T-helper 17 cell (primary cell): ENCODE data around the gene KL. TPM values are rescaled to one million over a fixed set of nuclear protein-coding genes. Genes with fewer than 3 reads are reported as not detected.

Source experiments
- ATAC-seq: fragments of 150-1000 bp; cut with Tn5 transposase; 2 replicates; pipeline ENCODE4 v1.10.0; 2021; ENCODE audit warnings: mild to moderate bottlenecking, moderate library complexity
- DNase-seq, 3 donors: peaks; one replicate each; pipeline versions ENCODE4 v3.0.0 to v3.0.0-alpha.2; 2020 to 2021
- H3K9me3 ChIP-seq: one replicate; pipeline ENCODE4 v1.7.0; 2013; ENCODE audit warnings: low read length, mild to moderate bottlenecking; ENCODE audit not compliant: control insufficient read depth, poor library complexity, severe bottlenecking
- H3K27ac Mint-ChIP-seq: one replicate; pipeline ENCODE4 v1.8.0; 2022; ENCODE audit warnings: mild to moderate bottlenecking, moderate library complexity, mixed read lengths
- H3K27me3 Mint-ChIP-seq: one replicate; pipeline ENCODE4 v1.8.0; 2022; ENCODE audit warnings: mixed read lengths
- H3K36me3 Mint-ChIP-seq: one replicate; pipeline ENCODE4 v1.8.0; 2022; ENCODE audit warnings: low read depth, mixed read lengths
- H3K4me1 Mint-ChIP-seq: one replicate; pipeline ENCODE4 v1.8.0; 2022; ENCODE audit warnings: mild to moderate bottlenecking, mixed read lengths
- H3K4me3 Mint-ChIP-seq: one replicate; pipeline ENCODE4 v1.8.0; 2022; ENCODE audit warnings: mild to moderate bottlenecking, moderate library complexity, mixed read lengths
- total RNA-seq, 4 donors: library from RNA in 2 of 4; stranded (reverse) in 2 of 4; gene quantifications; one replicate each; pipeline ENCODE4 v1.2.3 and lab custom pipeline; 2022 to 2026

Gene KL
- total RNA-seq, 2 donors from 2014 or later = not detected

DNA sequence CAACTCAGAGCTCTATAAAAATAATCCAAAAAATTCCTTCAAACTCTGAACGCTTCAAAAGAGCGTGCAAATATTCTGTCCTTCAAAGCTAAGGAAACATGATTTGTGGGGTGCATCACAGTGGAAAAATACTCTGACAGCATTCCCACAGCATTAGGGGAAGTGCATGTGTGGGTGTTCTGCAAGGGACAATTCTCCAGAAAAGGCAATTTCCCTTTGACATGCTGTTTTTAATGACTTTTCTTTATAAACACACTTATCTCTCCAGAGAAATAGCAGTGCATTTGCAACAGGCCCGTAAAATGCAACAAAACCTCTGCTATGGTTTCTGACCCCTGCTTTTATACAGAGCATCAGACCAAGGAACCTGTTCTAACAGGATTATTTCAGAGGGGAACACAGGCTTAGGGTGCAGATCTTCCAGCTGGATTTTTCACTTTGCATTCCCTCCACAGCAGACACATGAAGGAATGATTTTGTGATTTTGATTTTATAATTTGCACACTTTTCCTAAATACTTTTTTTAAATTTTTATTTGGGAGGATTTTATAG is 42.6 kb downstream of the KL start:
- ATAC-seq (no peak), DNase-seq (no peak)
- H3K4me3 Mint-ChIP-seq = no peak overlapping the region
- no peak overlapping the region for H3K27ac Mint-ChIP-seq
- no peaks in the 10 kb centered on the region for H3K9me3 ChIP-seq
- peaks cover 19% of the 10 kb centered on the region for H3K27me3 Mint-ChIP-seq
- H3K36me3 Mint-ChIP-seq = no peaks in the 10 kb centered on the region
- H3K4me1 Mint-ChIP-seq = no peaks in the 10 kb centered on the region

DNA sequence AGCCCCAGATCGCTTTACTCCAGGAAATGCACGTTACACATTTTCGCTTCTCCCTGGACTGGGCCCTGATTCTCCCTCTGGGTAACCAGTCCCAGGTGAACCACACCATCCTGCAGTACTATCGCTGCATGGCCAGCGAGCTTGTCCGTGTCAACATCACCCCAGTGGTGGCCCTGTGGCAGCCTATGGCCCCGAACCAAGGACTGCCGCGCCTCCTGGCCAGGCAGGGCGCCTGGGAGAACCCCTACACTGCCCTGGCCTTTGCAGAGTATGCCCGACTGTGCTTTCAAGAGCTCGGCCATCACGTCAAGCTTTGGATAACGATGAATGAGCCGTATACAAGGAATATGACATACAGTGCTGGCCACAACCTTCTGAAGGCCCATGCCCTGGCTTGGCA is 44.6 kb downstream of the KL start:
- no peak for ATAC-seq
- no peak for DNase-seq
- no peak overlapping the region for H3K27ac Mint-ChIP-seq

DNA sequence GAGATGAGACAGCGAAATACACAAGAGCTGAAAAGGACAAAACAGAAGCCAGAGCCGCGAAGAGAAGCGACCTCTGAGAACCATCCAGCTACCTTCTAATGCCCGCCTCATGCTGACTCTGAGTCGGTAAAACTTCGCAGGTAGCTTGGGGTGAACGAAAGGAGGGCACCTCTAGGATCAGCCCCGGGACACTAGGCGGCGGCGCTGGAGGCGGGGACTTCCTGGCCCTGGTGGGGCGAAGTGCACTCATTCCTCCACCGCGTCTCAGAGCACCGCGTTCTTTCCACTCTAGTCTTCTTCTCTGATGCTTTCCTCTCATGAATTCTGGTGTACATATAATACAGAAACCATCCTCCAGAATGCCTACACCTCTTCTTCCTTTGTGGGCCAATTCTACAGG is 50.1 kb downstream of the KL start:
- no peak overlapping the region for H3K4me3 Mint-ChIP-seq

More for the DNA sequence above, 44.6 kb downstream of the KL start:
- no peak overlapping the region for H3K4me3 Mint-ChIP-seq
- no peaks in the 10 kb centered on the region for H3K9me3 ChIP-seq
- H3K36me3 Mint-ChIP-seq = no peaks in the 10 kb centered on the region
- no peaks in the 10 kb centered on the region for H3K4me1 Mint-ChIP-seq
- H3K27me3 Mint-ChIP-seq = peaks cover 14% of the 10 kb centered on the region

DNA sequence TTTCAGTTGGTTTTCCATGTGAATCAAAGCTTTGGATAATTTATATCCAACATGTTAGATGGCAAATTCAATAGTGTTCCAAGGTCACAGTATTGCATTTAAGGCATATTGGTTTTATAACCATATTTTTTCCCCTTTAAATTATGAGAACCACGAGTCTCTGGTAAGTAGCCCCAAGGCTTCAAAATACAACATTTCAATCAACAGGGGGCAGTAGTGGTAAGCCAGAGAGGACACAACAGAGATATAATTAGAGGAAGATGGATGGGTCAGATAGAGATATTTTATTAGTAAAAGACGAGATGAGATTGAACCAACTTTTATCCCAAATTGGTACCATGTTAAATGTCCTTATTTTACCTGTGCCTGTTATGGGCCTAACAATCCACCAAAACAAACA is 53.1 kb downstream of the KL start:
- Mint-ChIP-seq H3K27ac (no peak overlapping the region), H3K27me3 (peaks cover 9% of the 10 kb centered on the region), H3K4me3 (no peak overlapping the region), H3K4me1 (no peaks in the 10 kb centered on the region), H3K36me3 (no peaks in the 10 kb centered on the region)
- ATAC-seq (no peak), DNase-seq (no peak)
- H3K9me3 ChIP-seq = no peaks in the 10 kb centered on the region

More for the DNA sequence above, 50.1 kb downstream of the KL start:
- Mint-ChIP-seq H3K27me3 (peaks cover 6% of the 10 kb centered on the region), H3K36me3 (no peaks in the 10 kb centered on the region), H3K27ac (no peak overlapping the region), H3K4me1 (no peaks in the 10 kb centered on the region)
- DNase-seq = no peak
- no peak for ATAC-seq
- no peaks in the 10 kb centered on the region for H3K9me3 ChIP-seq

DNA sequence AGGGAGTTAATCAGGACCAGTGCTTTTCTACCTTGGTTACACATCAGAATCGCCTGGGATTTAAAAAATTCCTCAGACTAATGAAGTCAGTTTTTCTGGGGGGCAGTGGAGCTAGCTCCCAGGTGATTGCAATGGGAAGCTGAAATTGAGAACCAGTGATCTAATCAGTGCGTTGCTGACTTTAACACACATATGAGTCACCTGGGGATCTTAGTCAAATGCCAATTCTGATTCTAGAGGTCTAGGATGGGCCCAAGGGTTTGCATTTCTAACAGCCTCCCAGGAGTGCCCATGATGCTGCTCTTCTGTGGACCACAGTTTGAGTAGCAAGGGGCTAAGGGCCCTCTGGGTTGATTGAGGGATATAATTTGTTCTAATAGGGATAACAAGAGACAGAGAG is 54.5 kb downstream of the KL start:
- Mint-ChIP-seq H3K4me3 (no peak overlapping the region), H3K4me1 (no peaks in the 10 kb centered on the region), H3K36me3 (no peaks in the 10 kb centered on the region), H3K27ac (no peak overlapping the region), H3K27me3 (peaks cover 12% of the 10 kb centered on the region)
- no peaks in the 10 kb centered on the region for H3K9me3 ChIP-seq
- DNase-seq (no peak), ATAC-seq (no peak)

DNA sequence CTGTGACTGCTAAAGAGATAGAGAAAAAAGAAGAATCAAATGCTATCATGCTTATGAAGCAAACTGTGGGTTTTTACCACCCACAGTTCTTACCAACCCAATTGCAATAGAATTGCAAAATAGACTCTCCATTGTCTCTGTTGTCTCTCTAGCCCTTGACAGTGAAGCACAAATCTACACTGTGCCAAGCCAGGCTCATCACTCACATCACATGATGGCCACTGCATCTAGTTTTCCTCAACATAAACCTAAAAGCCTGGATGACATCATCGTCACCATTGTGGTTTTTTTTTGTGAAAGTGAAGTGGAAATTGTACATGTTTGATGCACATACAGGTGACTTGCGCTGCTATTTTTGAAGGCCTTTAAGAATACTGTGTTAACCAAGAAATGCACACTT is 56.1 kb downstream of the KL start:
- H3K9me3 ChIP-seq = no peaks in the 10 kb centered on the region
- H3K4me3 Mint-ChIP-seq = no peak overlapping the region
- no peaks in the 10 kb centered on the region for H3K4me1 Mint-ChIP-seq
- no peaks in the 10 kb centered on the region for H3K36me3 Mint-ChIP-seq
- no peak overlapping the region for H3K27ac Mint-ChIP-seq
- H3K27me3 Mint-ChIP-seq = peaks cover 12% of the 10 kb centered on the region
- no peak for ATAC-seq
- DNase-seq = no peak

DNA sequence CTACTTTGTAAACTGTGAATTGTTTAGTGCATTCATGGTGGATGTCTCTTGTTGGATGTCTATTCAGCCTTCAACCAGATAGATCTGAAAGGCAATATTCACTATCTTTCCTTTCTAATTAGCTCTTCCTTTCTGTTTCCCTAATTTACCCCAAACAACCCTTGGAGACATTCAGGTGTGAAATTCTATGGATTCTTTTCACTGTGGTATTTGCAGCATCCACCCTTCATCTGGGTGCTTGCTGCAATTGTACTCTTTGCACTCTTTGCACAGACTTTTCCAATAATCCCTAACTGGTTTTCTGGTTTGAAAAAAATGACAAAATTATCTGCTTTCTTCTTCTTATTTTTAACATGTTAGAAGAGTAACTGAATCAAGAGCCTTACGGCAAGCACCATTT is 56.5 kb downstream of the KL start:
- peaks cover 12% of the 10 kb centered on the region for H3K27me3 Mint-ChIP-seq
- ATAC-seq (no peak), DNase-seq (no peak)
- H3K4me1 Mint-ChIP-seq = no peaks in the 10 kb centered on the region
- no peak overlapping the region for H3K27ac Mint-ChIP-seq
- no peaks in the 10 kb centered on the region for H3K9me3 ChIP-seq
- H3K4me3 Mint-ChIP-seq = no peak overlapping the region
- no peaks in the 10 kb centered on the region for H3K36me3 Mint-ChIP-seq

DNA sequence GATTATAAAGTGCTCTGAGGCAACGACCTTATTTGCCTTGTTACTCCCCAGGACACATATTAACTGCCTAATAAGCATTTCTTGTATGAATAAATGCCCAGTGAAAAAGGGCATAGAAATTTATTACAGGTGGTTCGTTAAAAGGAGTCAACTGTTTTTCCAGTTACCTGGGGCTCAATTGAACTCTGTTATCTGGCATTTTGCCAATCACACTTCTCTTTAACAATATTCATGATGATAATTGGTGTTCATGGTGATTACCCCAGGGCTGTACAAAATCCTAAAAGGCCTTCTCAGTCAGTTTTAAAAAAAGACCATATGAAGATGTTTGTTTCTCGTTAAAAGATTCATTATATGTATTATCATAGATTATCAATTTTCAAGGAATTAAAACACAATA is 57.1 kb downstream of the KL start:
- H3K9me3 ChIP-seq = no peaks in the 10 kb centered on the region

DNA sequence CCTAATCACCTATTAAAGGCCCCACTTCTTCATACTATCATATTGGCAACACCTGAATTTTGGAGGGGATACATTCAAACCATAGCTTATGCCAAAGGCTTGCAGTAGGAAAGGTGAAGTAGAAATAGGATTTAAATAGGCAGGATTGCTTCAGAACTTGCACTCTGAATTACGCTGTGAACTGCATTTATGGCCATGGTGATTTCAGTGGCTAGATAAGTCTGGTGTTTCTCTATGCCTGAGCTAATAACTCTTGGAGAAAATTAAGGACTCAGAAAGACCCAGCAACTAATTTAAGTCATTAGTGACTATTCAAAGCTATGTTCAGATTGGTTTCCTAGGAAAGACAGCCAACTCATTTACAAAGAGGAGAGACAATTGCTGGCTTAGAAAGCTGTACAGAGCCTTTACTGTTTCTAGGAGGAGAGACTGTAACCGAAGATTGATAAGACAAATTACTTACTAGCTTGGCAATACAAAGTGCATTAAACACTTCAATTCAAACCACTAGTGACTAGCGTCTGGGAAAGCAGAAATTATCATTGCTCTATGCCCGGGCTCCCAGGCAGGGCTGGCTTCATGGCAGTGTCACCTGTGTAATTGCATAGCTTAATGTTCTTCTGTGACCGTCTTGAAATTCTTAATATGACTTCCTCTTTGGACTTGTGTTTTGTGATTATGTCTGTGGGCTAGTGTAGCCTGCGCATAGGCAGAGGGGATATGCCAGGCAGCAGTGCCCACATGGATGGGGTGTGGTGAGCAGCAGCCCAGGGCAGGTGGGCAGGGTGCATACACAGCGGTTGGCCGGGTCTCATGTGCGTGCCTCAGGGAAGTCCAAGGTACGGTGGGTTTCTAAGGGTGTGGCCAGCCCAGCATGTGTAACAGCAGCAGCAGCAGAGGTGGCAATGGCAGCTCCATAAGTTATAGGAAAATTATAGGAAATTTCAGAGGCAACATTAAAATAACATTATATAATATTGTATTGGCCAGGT is 60.1 kb downstream of the KL start:
- no peak overlapping the region for H3K27ac Mint-ChIP-seq

More for the DNA sequence above, 57.1 kb downstream of the KL start:
- Mint-ChIP-seq H3K4me1 (no peaks in the 10 kb centered on the region), H3K27ac (no peak overlapping the region), H3K36me3 (no peaks in the 10 kb centered on the region), H3K4me3 (no peak overlapping the region), H3K27me3 (peaks cover 12% of the 10 kb centered on the region)
- DNase-seq = no peak
- no peak for ATAC-seq

DNA sequence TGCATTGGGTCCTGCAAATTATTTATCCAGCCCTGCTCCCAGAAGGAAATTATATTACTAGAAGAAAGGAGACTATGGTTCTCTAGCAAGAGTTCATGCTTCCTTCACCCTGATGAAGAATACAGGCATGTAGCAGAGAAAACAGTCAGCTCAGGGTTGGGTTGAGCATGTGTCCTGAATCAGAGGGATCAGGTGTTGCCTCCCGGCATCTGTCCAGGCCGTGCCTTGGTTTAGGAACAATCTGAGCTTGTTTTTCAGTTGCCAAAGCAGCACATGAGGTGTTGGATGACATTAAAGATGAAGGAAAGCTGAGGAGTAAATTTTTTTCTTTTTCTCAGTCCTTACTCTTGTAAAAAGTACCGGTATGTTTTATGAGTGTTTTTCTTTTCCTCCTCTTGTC is 62.0 kb downstream of the KL start:
- peaks cover 4% of the 10 kb centered on the region for H3K4me1 Mint-ChIP-seq
- H3K27ac Mint-ChIP-seq = no peak overlapping the region
- H3K36me3 Mint-ChIP-seq = peaks cover 3% of the 10 kb centered on the region
- H3K27me3 Mint-ChIP-seq = peaks cover 44% of the 10 kb centered on the region
- DNase-seq = no peak
- H3K9me3 ChIP-seq = no peaks in the 10 kb centered on the region
- no peak overlapping the region for H3K4me3 Mint-ChIP-seq
- ATAC-seq = no peak

More for the DNA sequence above, 60.1 kb downstream of the KL start:
- no peak for DNase-seq
- H3K9me3 ChIP-seq = no peaks in the 10 kb centered on the region
- no peak for ATAC-seq
- peaks cover 31% of the 10 kb centered on the region for H3K27me3 Mint-ChIP-seq
- peaks cover 3% of the 10 kb centered on the region for H3K36me3 Mint-ChIP-seq
- peaks cover 4% of the 10 kb centered on the region for H3K4me1 Mint-ChIP-seq
- H3K4me3 Mint-ChIP-seq = no peak overlapping the region

DNA sequence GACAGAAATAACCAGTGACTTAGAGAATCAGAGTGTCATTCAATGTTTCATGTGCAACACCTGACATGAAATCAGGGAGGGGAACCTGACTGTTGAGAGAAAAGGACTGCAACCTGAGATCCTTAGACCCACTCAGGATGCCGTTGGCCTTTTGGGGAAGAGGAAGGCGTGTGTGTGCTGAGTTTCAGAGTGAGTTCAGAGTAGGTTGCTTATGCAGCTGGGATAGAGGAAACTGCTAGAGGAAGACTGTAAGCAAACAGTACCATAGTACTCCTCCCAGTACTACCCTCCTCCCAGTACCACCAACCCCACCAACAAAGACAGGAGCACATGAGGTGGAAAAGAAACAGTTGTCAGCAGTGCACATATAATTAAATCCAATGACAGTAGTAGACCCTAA is 63.7 kb downstream of the KL start:
- peaks cover 4% of the 10 kb centered on the region for H3K4me1 Mint-ChIP-seq

DNA sequence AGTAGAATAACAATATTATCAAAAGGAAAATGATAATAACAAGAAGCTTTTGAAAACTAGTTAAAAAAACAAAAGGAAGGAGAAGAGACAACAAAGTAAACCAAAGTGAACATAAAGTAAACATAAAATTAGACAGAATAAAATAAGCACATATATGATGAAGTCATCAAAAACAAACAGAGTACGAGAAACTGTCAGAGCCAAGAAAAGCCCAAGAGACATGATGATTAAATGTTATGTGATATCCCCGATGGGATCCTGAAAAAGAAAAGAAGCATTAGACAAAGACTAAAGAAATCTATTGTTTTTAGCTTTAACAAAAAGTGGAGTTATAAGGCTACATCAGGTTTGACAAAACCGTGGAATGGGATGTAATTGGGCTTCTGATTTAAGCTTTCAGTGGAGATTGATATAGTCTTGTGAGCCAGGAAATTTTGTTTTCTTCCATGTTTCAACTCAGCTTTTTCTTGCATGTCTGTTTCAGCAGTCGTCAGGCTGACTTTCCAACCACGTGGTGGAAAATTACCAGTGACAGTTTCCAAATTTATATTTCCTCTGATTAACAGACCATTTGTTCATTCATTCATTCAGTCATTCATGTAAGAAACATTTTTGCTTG is 64.9 kb downstream of the KL start:
- Mint-ChIP-seq H3K36me3 (peaks cover 3% of the 10 kb centered on the region), H3K27me3 (peaks cover 48% of the 10 kb centered on the region), H3K4me1 (peaks cover 4% of the 10 kb centered on the region), H3K4me3 (no peak overlapping the region), H3K27ac (no peak overlapping the region)
- ATAC-seq (no peak), DNase-seq (no peak)
- no peaks in the 10 kb centered on the region for H3K9me3 ChIP-seq

More for the DNA sequence above, 63.7 kb downstream of the KL start:
- no peak for ATAC-seq
- H3K36me3 Mint-ChIP-seq = peaks cover 3% of the 10 kb centered on the region
- no peaks in the 10 kb centered on the region for H3K9me3 ChIP-seq
- H3K4me3 Mint-ChIP-seq = no peak overlapping the region
- DNase-seq = no peak
- H3K27ac Mint-ChIP-seq = no peak overlapping the region
- peaks cover 40% of the 10 kb centered on the region for H3K27me3 Mint-ChIP-seq

DNA sequence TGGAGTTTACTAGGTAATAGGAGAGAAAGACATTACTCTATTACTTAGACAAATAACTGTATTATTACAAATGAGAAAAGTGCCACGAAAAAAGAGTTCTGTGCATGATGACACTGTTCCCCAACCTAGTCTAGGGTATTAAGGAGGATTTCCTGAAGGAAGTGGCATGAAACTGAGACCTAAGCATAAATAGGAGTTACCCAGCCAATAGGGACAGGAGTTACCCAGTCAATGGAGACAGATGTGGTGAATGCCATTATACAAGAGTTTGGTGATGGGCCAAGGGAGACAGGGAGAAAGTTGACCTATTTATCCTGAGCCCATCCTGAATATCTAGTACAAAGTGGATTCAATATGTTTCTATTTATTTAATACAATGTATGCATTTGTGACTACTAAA is 65.4 kb downstream of the KL start:
- peaks cover 4% of the 10 kb centered on the region for H3K4me1 Mint-ChIP-seq
- ATAC-seq = no peak
- peaks cover 54% of the 10 kb centered on the region for H3K27me3 Mint-ChIP-seq
- H3K4me3 Mint-ChIP-seq = no peak overlapping the region
- H3K27ac Mint-ChIP-seq = no peak overlapping the region
- DNase-seq = no peak
- H3K9me3 ChIP-seq = no peaks in the 10 kb centered on the region
- peaks cover 3% of the 10 kb centered on the region for H3K36me3 Mint-ChIP-seq
